Lower leg skin (tissue), 4 donors: ENCODE results near the gene GPR25. TPM values are rescaled to one million over a fixed set of nuclear protein-coding genes. Genes with fewer than 3 reads are reported as not detected.

ENCODE experiments used
- DNase-seq, 2 donors: peaks; one replicate each; pipeline ENCODE4 v3.0.0-alpha.2; 2019; ENCODE audit warnings: low spot score in 2 of 2
- H3K4me3 ChIP-seq: fragments of 200-600 bp; sonication (generic); 2 replicates; pipeline ENCODE4 v1.5.1; 2017; ENCODE audit warnings: mild to moderate bottlenecking, low read depth; ENCODE audit not compliant: poor library complexity, severe bottlenecking
- POLR2A ChIP-seq, 2 donors: fragments of 450-650 bp; IDR thresholded peaks; one replicate each; pipeline ENCODE4 v1.6.1; 2016 to 2017; ENCODE audit warnings: antibody characterized with exemption in 2 of 2, mild to moderate bottlenecking in 1 of 2, moderate library complexity in 1 of 2
- WGBS, 2 donors: methylation state at CpG; one replicate each; pipeline ENCODE4 v1.1.5; 2018; 5-methylcytosine and 5-hydroxymethylcytosine counted together
- intact Hi-C: fragments of 100-400 bp; cut with DNase I; formaldehyde crosslinking; loops from one replicate; pipeline ENCODE4 v1.15.0; 2023; ENCODE audit warnings: low total_unique reads
- total RNA-seq, 4 donors: library from RNA; depleted of rRNA; stranded (reverse); fragments of >200 nt; gene quantifications; one replicate each; pipeline ENCODE4 v1.1.0, GENCODE V29; 2016
- TF ChIP-seq, protein P1 (sequence below), 3 donors: fragments of 450-650 bp; IDR thresholded peaks; one replicate each; pipeline ENCODE4 v1.5.1; 2016; ENCODE audit warnings: antibody characterized with exemption in 3 of 3, mild to moderate bottlenecking in 3 of 3, moderate library complexity in 2 of 3

GPR25 gene
- total RNA-seq, 4 donors from 2014 or later = not detected

- intact Hi-C loops = no loop called here
- no peak for DNase-seq
- no peak overlapping the region for H3K4me3 ChIP-seq
- 26 to 32% methylated on average over 5 of the region's 5 CpGs for WGBS, 2 donors
- TF ChIP-seq POLR2A (IDR thresholded peaks at IDR 0.05) = no peak
- TF ChIP-seq, protein P1, sequence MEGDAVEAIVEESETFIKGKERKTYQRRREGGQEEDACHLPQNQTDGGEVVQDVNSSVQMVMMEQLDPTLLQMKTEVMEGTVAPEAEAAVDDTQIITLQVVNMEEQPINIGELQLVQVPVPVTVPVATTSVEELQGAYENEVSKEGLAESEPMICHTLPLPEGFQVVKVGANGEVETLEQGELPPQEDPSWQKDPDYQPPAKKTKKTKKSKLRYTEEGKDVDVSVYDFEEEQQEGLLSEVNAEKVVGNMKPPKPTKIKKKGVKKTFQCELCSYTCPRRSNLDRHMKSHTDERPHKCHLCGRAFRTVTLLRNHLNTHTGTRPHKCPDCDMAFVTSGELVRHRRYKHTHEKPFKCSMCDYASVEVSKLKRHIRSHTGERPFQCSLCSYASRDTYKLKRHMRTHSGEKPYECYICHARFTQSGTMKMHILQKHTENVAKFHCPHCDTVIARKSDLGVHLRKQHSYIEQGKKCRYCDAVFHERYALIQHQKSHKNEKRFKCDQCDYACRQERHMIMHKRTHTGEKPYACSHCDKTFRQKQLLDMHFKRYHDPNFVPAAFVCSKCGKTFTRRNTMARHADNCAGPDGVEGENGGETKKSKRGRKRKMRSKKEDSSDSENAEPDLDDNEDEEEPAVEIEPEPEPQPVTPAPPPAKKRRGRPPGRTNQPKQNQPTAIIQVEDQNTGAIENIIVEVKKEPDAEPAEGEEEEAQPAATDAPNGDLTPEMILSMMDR (IDR thresholded peaks at IDR 0.05) = no peak
Observed at GRCh38 chr1:200866521-200866920, 6.3 kb upstream of the GPR25 start.

- no peak for TF ChIP-seq POLR2A (IDR thresholded peaks at IDR 0.05)
- TF ChIP-seq, protein P1 (IDR thresholded peaks at IDR 0.05) = no peak
- no peak overlapping the region for H3K4me3 ChIP-seq
- intact Hi-C loops = no loop called here
- DNase-seq = no peak
- 58 to 60% methylated on average over 11 of the region's 11 CpGs for WGBS, 2 donors
Observed at GRCh38 chr1:200867018-200867811, 5.6 kb upstream of the GPR25 start.

- WGBS, 2 donors = 81 to 85% methylated on average over 5 of the region's 5 CpGs
- no peak for DNase-seq
- H3K4me3 ChIP-seq = no peak overlapping the region
- TF ChIP-seq, protein P1 (IDR thresholded peaks at IDR 0.05) = no peak
- TF ChIP-seq POLR2A (IDR thresholded peaks at IDR 0.05) = no peak
- intact Hi-C loops = no loop called here
Observed at GRCh38 chr1:200869376-200869752, 3.4 kb upstream of the GPR25 start.

DNA sequence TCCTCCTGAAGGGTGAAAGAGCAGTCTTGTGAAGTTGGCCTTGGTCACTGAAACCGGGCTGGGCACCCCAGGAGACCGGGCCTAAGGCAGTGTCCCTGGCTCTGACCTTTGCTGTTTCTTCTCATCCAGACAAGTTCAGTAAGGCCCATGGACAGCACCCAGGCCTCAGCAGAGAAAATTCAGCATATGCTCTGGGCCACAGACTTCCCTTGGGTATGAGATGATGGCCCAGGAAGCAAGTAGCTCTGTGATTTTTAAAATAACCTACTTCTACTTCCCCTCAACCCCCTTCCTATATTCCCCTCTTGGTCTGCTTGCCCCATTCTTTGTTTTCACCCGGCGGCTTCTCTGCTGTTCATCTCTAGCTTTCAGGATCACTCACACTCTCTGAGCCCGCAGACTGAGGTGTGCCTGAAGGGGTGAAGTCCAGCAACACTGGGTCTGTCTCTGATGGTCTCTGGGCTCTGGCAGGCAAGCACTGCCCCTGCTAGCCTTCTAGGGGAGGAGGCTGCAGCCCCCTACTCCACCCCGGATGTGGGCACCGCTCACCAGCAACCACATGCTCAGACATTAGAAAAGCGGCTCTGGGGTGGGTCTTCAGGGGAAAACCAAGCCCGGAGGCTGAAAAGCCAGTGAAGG is 2.9 kb upstream of the GPR25 start:
- no peak for DNase-seq
- 84 to 88% methylated on average over 9 of the region's 9 CpGs for WGBS, 2 donors
- intact Hi-C loops = no loop called here
- H3K4me3 ChIP-seq = no peak overlapping the region
- TF ChIP-seq, protein P1 (IDR thresholded peaks at IDR 0.05) = no peak
- TF ChIP-seq POLR2A (IDR thresholded peaks at IDR 0.05) = no peak

DNA sequence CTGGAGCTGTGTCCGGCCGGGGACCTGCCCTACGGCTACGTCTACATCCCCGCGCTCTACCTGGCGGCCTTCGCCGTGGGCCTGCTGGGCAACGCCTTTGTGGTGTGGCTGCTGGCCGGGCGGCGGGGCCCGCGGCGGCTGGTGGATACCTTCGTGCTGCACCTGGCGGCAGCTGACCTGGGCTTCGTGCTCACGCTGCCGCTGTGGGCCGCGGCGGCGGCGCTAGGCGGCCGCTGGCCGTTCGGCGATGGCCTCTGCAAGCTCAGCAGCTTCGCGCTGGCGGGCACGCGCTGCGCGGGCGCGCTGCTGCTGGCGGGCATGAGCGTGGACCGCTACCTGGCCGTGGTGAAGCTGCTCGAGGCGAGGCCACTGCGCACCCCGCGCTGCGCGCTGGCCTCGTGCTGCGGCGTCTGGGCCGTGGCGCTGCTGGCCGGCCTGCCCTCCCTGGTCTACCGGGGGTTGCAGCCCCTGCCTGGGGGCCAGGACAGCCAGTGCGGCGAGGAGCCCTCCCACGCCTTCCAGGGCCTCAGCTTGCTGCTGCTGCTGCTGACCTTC is 412 bp downstream of the GPR25 start:
- whole genome bisulfite sequencing, 2 donors = 14 to 17% methylated on average over 4 to 35 of the region's 61 CpGs
- TF ChIP-seq POLR2A (IDR thresholded peaks at IDR 0.05) = no peak
- TF ChIP-seq, protein P1 (IDR thresholded peaks at IDR 0.05) = no peak
- peak in 1 of 2 donors; percentile 73 for DNase-seq
- no peak overlapping the region for H3K4me3 ChIP-seq
- intact Hi-C loops = no loop called here
